Amniotic stem cell (primary cell): ENCODE results near the gene CREB3L4.

Source experiments
- DNase-seq: peaks from one replicate; lab custom pipeline; 2025; lab: John Stamatoyannopoulos, UW

The CREB3L4 gene

GRCh38 chr1:153967107-153967999 is at the start of gene CREB3L4:
Gene CREB3L4, plus strand, starts transcription at chr1:153967902. Its CDS starts 624 bp downstream, at chr1:153968526.
- peak; percentile 89 for DNase-seq

GRCh38 chr1:153919876-153920852 is 47.5 kb upstream of the CREB3L4 start:
- no peak for DNase-seq

- DNase-seq, result no peak
Measured at GRCh38 chr1:153921080-153921802, 46.5 kb upstream of the CREB3L4 start.

GRCh38 chr1:153921803-153922075 is 46.0 kb upstream of the CREB3L4 start:
- no peak for DNase-seq

- no peak for DNase-seq
Measured at GRCh38 chr1:153922076-153922971, 45.4 kb upstream of the CREB3L4 start.

- DNase-seq, result peak; percentile 99
Measured at GRCh38 chr1:153922972-153923925, 44.5 kb upstream of the CREB3L4 start, which contains the start of gene GATAD2B. Gene GATAD2B, minus strand, starts transcription at chr1:153922972. Its CDS starts 94,625 bp downstream, at chr1:153828347.

GRCh38 chr1:153926405-153926804 is 41.3 kb upstream of the CREB3L4 start:
- DNase-seq, result no peak

- DNase-seq, result no peak
Measured at GRCh38 chr1:153928245-153928644, 39.5 kb upstream of the CREB3L4 start.

- no peak for DNase-seq
Measured at GRCh38 chr1:153928791-153929341, 38.8 kb upstream of the CREB3L4 start.

GRCh38 chr1:153929426-153929825 is 38.3 kb upstream of the CREB3L4 start:
- DNase-seq, result no peak

GRCh38 chr1:153929981-153930948 is 37.4 kb upstream of the CREB3L4 start:
- DNase-seq, result no peak

GRCh38 chr1:153932156-153933131 is 35.3 kb upstream of the CREB3L4 start:
- DNase-seq, result no peak

- DNase-seq, result no peak
Measured at GRCh38 chr1:153933430-153933829, 34.3 kb upstream of the CREB3L4 start.

GRCh38 chr1:153933955-153934354 is 33.7 kb upstream of the CREB3L4 start:
- DNase-seq, result no peak

GRCh38 chr1:153934746-153935145 is 33.0 kb upstream of the CREB3L4 start:
- no peak for DNase-seq

- DNase-seq, result no peak
Measured at GRCh38 chr1:153936011-153936802, 31.5 kb upstream of the CREB3L4 start.
